ENCODE results near the gene FIGNL1.

The FIGNL1 gene

GRCh38 chr7:50426280-50427045 is 23.7 kb downstream of the FIGNL1 start:
- no peak for DNase-seq

- DNase-seq: no peak
Measured at GRCh38 chr7:50425318-50425717, 24.8 kb downstream of the FIGNL1 start.

GRCh38 chr7:50423860-50424259 is 26.3 kb downstream of the FIGNL1 start:
- DNase-seq: no peak

- no peak for DNase-seq
Measured at GRCh38 chr7:50422858-50423257, 27.3 kb downstream of the FIGNL1 start.

GRCh38 chr7:50421043-50421442 is 29.1 kb downstream of the FIGNL1 start:
- DNase-seq: no peak

- no peak for DNase-seq
Measured at GRCh38 chr7:50418526-50419290, 31.4 kb downstream of the FIGNL1 start.

GRCh38 chr7:50418086-50418515 is 32.0 kb downstream of the FIGNL1 start:
- peak; percentile 88 for DNase-seq

GRCh38 chr7:50416527-50417182 is 33.5 kb downstream of the FIGNL1 start:
- no peak for DNase-seq

GRCh38 chr7:50415844-50416364 is 34.2 kb downstream of the FIGNL1 start:
- no peak for DNase-seq

- DNase-seq: no peak
Measured at GRCh38 chr7:50413561-50413960, 36.6 kb downstream of the FIGNL1 start.

GRCh38 chr7:50412973-50413372 is 37.2 kb downstream of the FIGNL1 start:
- DNase-seq: no peak

GRCh38 chr7:50411332-50411731 is 38.8 kb downstream of the FIGNL1 start:
- DNase-seq: no peak

GRCh38 chr7:50409856-50410745 is 40.0 kb downstream of the FIGNL1 start:
- no peak for DNase-seq

GRCh38 chr7:50406935-50407334 is 43.2 kb downstream of the FIGNL1 start:
- DNase-seq: no peak

- DNase-seq: no peak
Measured at GRCh38 chr7:50405221-50405620, 44.9 kb downstream of the FIGNL1 start.

GRCh38 chr7:50404392-50404791 is 45.8 kb downstream of the FIGNL1 start:
- no peak for DNase-seq

- no peak for DNase-seq
Measured at GRCh38 chr7:50400114-50400513, 50.0 kb downstream of the FIGNL1 start.

GRCh38 chr7:50399635-50400034 is 50.5 kb downstream of the FIGNL1 start:
- DNase-seq: no peak

- no peak for DNase-seq
Measured at GRCh38 chr7:50399206-50399605, 50.9 kb downstream of the FIGNL1 start.

GRCh38 chr7:50397971-50398324 is 52.2 kb downstream of the FIGNL1 start:
- no peak for DNase-seq

GRCh38 chr7:50397320-50397970 is 52.7 kb downstream of the FIGNL1 start:
- peak; percentile 78 for DNase-seq

- peak; percentile 77 for DNase-seq
Measured at GRCh38 chr7:50396856-50397255, 53.3 kb downstream of the FIGNL1 start.
